ENCODE data around the gene LZTR1. TPM values are rescaled to one million over a fixed set of nuclear protein-coding genes. Genes with fewer than 3 reads are reported as not detected.

Gene LZTR1
- total RNA-seq, 1 donor from 2014 or later: 91.5 TPM

DNA sequence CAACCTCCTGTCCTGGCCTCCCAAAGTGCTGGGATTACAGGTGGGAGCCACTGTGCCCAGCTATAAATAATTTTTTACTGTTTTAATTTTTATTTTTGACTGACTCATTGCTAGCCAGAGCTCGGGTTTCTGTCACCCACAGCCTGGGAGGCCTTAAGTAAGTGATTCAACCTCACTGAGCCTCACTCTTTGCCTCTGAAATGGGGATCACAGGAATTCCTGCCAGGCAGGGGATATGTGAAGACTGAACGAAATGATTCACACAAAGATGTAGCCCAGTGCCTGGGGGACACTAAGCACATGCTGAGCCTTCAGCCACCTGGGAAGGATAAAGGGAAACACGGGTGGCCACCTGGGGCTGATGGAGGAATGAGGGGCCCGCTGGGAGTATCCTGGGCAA is 59.8 kb downstream of the LZTR1 start:
- H3K36me3 Mint-ChIP-seq (ENCODE audit: unreplicated experiment): no peaks in the 10 kb centered on the region
- peaks cover 67% of the 10 kb centered on the region for H3K4me1 Mint-ChIP-seq (ENCODE audit: unreplicated experiment)
- DNase-seq (ENCODE audit: extremely low spot score, unreplicated experiment): no peak
- peak overlapping the region; percentile 52 for H3K27ac Mint-ChIP-seq (ENCODE audit: unreplicated experiment)
- no peaks in the 10 kb centered on the region for H3K27me3 Mint-ChIP-seq (ENCODE audit: unreplicated experiment)
- no peak overlapping the region for H3K4me3 Mint-ChIP-seq (ENCODE audit: unreplicated experiment)
- no peaks in the 10 kb centered on the region for H3K9me3 Mint-ChIP-seq (ENCODE audit: unreplicated experiment)
- no peak for TF ChIP-seq CTCF (IDR thresholded peaks at IDR 0.05)

DNA sequence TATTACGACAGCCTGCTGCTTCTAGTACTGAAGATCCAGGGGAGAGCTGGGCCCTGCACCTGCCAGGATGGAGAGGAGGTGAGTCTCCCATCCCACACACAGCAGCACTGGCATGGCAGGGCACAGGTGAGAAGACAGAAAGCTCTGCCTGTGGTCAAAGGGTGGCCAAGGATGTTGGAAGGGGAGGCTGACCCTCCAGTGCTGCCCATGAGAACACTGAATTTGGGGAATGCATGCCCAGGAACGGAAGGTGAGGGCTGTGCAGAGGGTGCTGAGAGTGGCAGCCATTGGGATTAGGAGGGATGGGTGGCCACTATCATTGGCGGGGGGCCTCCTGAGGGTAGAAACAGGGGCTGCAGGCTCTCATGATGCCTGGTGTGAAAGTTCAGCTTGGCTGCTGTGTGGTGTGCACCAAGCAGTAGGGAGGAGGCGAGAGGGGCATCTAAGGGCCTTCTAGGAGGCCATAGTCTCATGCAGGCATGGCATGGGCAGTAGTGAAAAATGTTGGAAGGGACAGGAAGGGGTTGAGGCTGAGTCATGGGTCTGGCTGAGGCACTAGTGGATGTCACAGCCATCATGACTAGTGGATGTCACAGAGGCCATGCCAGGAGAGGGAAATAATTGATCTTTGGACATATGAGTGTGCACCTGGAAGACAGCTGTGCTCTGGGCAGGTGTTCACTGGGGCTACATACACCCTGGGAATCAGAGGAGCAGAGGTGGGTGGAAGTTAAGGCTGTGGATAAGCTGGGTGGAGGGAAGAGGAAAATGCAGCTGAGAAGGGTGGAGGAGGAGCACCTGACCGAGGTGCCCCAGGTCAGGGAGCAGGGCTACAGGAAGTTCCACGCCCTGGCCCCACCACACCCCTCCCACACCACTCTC is 61.1 kb downstream of the LZTR1 start:
- peak overlapping the region; percentile 100 for H3K27ac Mint-ChIP-seq (ENCODE audit: unreplicated experiment)
- DNase-seq (ENCODE audit: extremely low spot score, unreplicated experiment): no peak
- H3K9me3 Mint-ChIP-seq (ENCODE audit: unreplicated experiment): no peaks in the 10 kb centered on the region
- no peaks in the 10 kb centered on the region for H3K27me3 Mint-ChIP-seq (ENCODE audit: unreplicated experiment)
- no peaks in the 10 kb centered on the region for H3K36me3 Mint-ChIP-seq (ENCODE audit: unreplicated experiment)
- H3K4me3 Mint-ChIP-seq (ENCODE audit: unreplicated experiment): peak overlapping the region; percentile 38
- H3K4me1 Mint-ChIP-seq (ENCODE audit: unreplicated experiment): peaks cover 55% of the 10 kb centered on the region
- TF ChIP-seq CTCF (IDR thresholded peaks at IDR 0.05): no peak

- Mint-ChIP-seq H3K27me3 (ENCODE audit: unreplicated experiment) (no peaks in the 10 kb centered on the region), H3K36me3 (ENCODE audit: unreplicated experiment) (no peaks in the 10 kb centered on the region), H3K27ac (ENCODE audit: unreplicated experiment) (peak overlapping the region; percentile 100), H3K9me3 (ENCODE audit: unreplicated experiment) (no peaks in the 10 kb centered on the region), H3K4me3 (ENCODE audit: unreplicated experiment) (peak overlapping the region; percentile 94), H3K4me1 (ENCODE audit: unreplicated experiment) (peaks cover 50% of the 10 kb centered on the region)
- no peak for TF ChIP-seq CTCF (IDR thresholded peaks at IDR 0.05)
- DNase-seq (ENCODE audit: extremely low spot score, unreplicated experiment): no peak
Measured at GRCh38 chr22:21043860-21044535, 61.9 kb downstream of the LZTR1 start.

GRCh38 chr22:21044931-21045584 is 63.0 kb downstream of the LZTR1 start:
- H3K36me3 Mint-ChIP-seq (ENCODE audit: unreplicated experiment): no peaks in the 10 kb centered on the region
- H3K27ac Mint-ChIP-seq (ENCODE audit: unreplicated experiment): peak overlapping the region; percentile 100
- peak overlapping the region; percentile 94 for H3K4me3 Mint-ChIP-seq (ENCODE audit: unreplicated experiment)
- H3K9me3 Mint-ChIP-seq (ENCODE audit: unreplicated experiment): no peaks in the 10 kb centered on the region
- no peak for TF ChIP-seq CTCF (IDR thresholded peaks at IDR 0.05)
- DNase-seq (ENCODE audit: extremely low spot score, unreplicated experiment): peak; percentile 91
- peaks cover 46% of the 10 kb centered on the region for H3K4me1 Mint-ChIP-seq (ENCODE audit: unreplicated experiment)
- H3K27me3 Mint-ChIP-seq (ENCODE audit: unreplicated experiment): no peaks in the 10 kb centered on the region

Measured in osteocyte (in vitro differentiated cells).